BJ (cell line): Measurements from ENCODE around the gene GAB1. TPM values are rescaled to one million over a fixed set of nuclear protein-coding genes. Genes with fewer than 3 reads are reported as not detected.

ENCODE experiments used
- CTCF ChIA-PET: fragments of 350-600 bp; formaldehyde crosslinking; extraction: SDS; loops from one replicate; lab custom pipeline; 2021; ENCODE audit warnings: antibody characterized with exemption, inconsistent platforms; lab: Yijun Ruan, JAX
- POLR2A ChIA-PET: fragments of 300-600 bp; sonication (Branson Sonifier 250); formaldehyde crosslinking; extraction: SDS; loops from one replicate; lab custom pipeline; 2021; ENCODE audit warnings: antibody characterized with exemption; lab: Charles Lee
- DNase-seq: peaks from one replicate; pipeline ENCODE4 v3.0.0-alpha.2; 2011; ENCODE audit warnings: low read depth
- H3K27me3 ChIP-seq: 2 replicates; pipeline ENCODE4 v1.6.0; 2011; ENCODE audit warnings: low read length; ENCODE audit not compliant: control insufficient read depth, insufficient read depth
- H3K36me3 ChIP-seq: 2 replicates; pipeline ENCODE4 v1.5.1; 2011; ENCODE audit warnings: low read length; ENCODE audit not compliant: control insufficient read depth, insufficient read depth
- H3K4me3 ChIP-seq: 2 replicates; pipeline ENCODE4 v1.5.1; 2011; ENCODE audit warnings: low read depth, mild to moderate bottlenecking, control low read depth, low read length
- CTCF ChIP-seq: IDR thresholded peaks from 2 replicates; pipeline ENCODE4 v1.5.1; 2011; ENCODE audit warnings: low read depth, mild to moderate bottlenecking, control low read depth, inconsistent platforms, low read length, moderate library complexity; ENCODE audit not compliant: insufficient read depth
- polyA plus RNA-seq: library from polyadenylated mRNA; depleted of rRNA; stranded (reverse); fragments of >200 nt; gene quantifications from 2 replicates; pipeline ENCODE4 v1.2.3, GENCODE V29; 2011

The GAB1 gene
- polyA plus RNA-seq, 1 experiment: 10.7 TPM

- ChIA-PET POLR2A (no interaction called here), CTCF (interaction anchor here (0.6 kb wide), 1 partner anchor 91 kb away, joined by 3 read pairs; no protein-coding TSS in a partner anchor)
- no peaks in the 10 kb centered on the region for H3K36me3 ChIP-seq
- H3K4me3 ChIP-seq: no peak overlapping the region
- H3K27me3 ChIP-seq: no peaks in the 10 kb centered on the region
- DNase-seq: no peak
- no peak for TF ChIP-seq CTCF
Observed at GRCh38 chr4:143383005-143383574, 46.4 kb downstream of the GAB1 start.

GRCh38 chr4:143384381-143384994, 47.8 kb downstream of the GAB1 start:
- DNase-seq: no peak
- Histone ChIP-seq H3K36me3 (no peaks in the 10 kb centered on the region; the same call in 1 of the 2 replicates), H3K27me3 (no peaks in the 10 kb centered on the region), H3K4me3 (no peak overlapping the region)
- no peak for TF ChIP-seq CTCF
- ChIA-PET POLR2A (no interaction called here), CTCF (interaction anchor here (2.1 to 2.4 kb wide), 2 partner anchors 9 to 12 kb away, joined by 9 to 12 read pairs; no protein-coding TSS in a partner anchor)

- H3K36me3 ChIP-seq: no peaks in the 10 kb centered on the region; the same call in 1 of the 2 replicates
- DNase-seq: no peak
- CTCF ChIA-PET: no interaction called here
- no peak overlapping the region for H3K4me3 ChIP-seq
- POLR2A ChIA-PET: no interaction called here
- no peaks in the 10 kb centered on the region for H3K27me3 ChIP-seq
- no peak for TF ChIP-seq CTCF
Observed at GRCh38 chr4:143386812-143387211, 50.1 kb downstream of the GAB1 start.

GRCh38 chr4:143389579-143390195, 53.0 kb downstream of the GAB1 start:
- DNase-seq: no peak
- H3K4me3 ChIP-seq: no peak overlapping the region
- ChIA-PET POLR2A (no interaction called here), CTCF (interaction anchor here (0.9 to 1.8 kb wide), 5 partner anchors 9 to 31 kb away, joined by 3 to 4 read pairs (median 4); no protein-coding TSS in a partner anchor)
- no peak for TF ChIP-seq CTCF
- H3K27me3 ChIP-seq: no peaks in the 10 kb centered on the region
- H3K36me3 ChIP-seq: no peaks in the 10 kb centered on the region; the same call in 1 of the 2 replicates

GRCh38 chr4:143390764-143391163, 54.1 kb downstream of the GAB1 start:
- Histone ChIP-seq H3K36me3 (no peaks in the 10 kb centered on the region; the same call in 1 of the 2 replicates), H3K4me3 (no peak overlapping the region), H3K27me3 (no peaks in the 10 kb centered on the region)
- POLR2A ChIA-PET: no interaction called here
- no peak for TF ChIP-seq CTCF
- no peak for DNase-seq
- CTCF ChIA-PET: interaction anchor here (1.5 to 1.8 kb wide), 2 partner anchors 10 to 32 kb away, joined by 4 read pairs; no protein-coding TSS in a partner anchor
